C4-2B (cell line): Measurements from ENCODE around the gene PLAC1.

ENCODE experiments used
- CTCF ChIP-seq: fragments of 450-650 bp; conservative IDR thresholded peaks from 2 replicates; pipeline ENCODE4 v1.5.1; 2017; ENCODE audit warnings: mild to moderate bottlenecking
- ZFX ChIP-seq: fragments of 450-650 bp; IDR thresholded peaks from 2 replicates; pipeline ENCODE4 v1.6.1; 2017

- no peak for TF ChIP-seq CTCF
- no peak for TF ChIP-seq ZFX
Observed at GRCh38 chrX:134529481-134529880, 128.8 kb downstream of the PLAC1 start.
